PC-9 (cell line): Measurements from ENCODE around the gene PDK2.

Experiments
- EZH2 ChIP-seq: fragments of 200-600 bp; sonication (generic); IDR thresholded peaks from 2 replicates; pipeline ENCODE4 v1.8.0; 2017; ENCODE audit warnings: antibody characterized with exemption, low read depth
- TF ChIP-seq, protein P1 (sequence below): fragments of 200-600 bp; sonication (generic); conservative IDR thresholded peaks from 2 replicates; pipeline ENCODE4 v1.6.1; 2017; ENCODE audit warnings: mixed run types, antibody characterized with exemption, mild to moderate bottlenecking, moderate library complexity

DNA sequence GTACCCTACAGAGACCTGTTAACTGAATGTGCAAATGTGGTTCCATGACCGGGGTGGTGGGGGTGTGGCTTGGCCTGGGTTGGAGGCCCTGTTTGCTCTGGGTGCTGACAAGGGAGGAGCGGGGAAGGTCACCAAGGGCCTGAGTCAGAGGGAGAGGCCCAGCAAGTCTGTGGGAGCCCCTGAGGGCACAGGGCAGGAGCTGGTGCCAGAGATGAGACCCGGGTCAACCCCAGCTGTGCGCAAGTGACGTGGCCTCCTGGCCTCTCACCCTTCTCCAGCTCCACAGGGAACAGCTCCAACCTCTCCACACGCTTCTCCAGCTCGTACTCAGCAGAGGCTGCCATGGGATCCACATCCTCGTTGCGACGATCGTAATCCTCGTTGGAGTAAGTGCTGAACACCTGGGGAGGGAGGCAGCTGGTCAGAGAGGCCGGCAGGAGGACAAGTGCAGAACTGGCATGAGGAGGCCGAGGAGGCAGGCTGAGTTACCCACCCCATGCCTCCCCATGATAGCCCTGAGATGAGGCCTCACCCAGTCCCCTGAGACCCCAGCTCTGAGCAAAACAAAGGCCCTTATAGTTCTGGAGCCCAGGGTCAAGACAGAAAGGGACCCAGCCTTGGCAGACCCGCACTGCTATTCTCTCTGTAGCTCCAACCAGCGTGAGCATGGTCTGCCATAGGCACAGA, 49.8 kb downstream of the PDK2 start:
- TF ChIP-seq, protein P1, sequence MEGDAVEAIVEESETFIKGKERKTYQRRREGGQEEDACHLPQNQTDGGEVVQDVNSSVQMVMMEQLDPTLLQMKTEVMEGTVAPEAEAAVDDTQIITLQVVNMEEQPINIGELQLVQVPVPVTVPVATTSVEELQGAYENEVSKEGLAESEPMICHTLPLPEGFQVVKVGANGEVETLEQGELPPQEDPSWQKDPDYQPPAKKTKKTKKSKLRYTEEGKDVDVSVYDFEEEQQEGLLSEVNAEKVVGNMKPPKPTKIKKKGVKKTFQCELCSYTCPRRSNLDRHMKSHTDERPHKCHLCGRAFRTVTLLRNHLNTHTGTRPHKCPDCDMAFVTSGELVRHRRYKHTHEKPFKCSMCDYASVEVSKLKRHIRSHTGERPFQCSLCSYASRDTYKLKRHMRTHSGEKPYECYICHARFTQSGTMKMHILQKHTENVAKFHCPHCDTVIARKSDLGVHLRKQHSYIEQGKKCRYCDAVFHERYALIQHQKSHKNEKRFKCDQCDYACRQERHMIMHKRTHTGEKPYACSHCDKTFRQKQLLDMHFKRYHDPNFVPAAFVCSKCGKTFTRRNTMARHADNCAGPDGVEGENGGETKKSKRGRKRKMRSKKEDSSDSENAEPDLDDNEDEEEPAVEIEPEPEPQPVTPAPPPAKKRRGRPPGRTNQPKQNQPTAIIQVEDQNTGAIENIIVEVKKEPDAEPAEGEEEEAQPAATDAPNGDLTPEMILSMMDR, result no peak
- no peak for TF ChIP-seq EZH2
